HL-60/S4 treated with phorbol 12-myristate 13-acetate at 8.2 ng/mL for 4 days and 3 days (cell line): ENCODE data around the gene BLACAT1.

Source experiments
- in situ Hi-C: fragments of 300-500 bp; cut with MboI; formaldehyde crosslinking; loops from 2 replicates; pipeline ENCODE4 v1.15.0; 2022; ENCODE audit warnings: low sequenced_read_pairs

The BLACAT1 gene

DNA sequence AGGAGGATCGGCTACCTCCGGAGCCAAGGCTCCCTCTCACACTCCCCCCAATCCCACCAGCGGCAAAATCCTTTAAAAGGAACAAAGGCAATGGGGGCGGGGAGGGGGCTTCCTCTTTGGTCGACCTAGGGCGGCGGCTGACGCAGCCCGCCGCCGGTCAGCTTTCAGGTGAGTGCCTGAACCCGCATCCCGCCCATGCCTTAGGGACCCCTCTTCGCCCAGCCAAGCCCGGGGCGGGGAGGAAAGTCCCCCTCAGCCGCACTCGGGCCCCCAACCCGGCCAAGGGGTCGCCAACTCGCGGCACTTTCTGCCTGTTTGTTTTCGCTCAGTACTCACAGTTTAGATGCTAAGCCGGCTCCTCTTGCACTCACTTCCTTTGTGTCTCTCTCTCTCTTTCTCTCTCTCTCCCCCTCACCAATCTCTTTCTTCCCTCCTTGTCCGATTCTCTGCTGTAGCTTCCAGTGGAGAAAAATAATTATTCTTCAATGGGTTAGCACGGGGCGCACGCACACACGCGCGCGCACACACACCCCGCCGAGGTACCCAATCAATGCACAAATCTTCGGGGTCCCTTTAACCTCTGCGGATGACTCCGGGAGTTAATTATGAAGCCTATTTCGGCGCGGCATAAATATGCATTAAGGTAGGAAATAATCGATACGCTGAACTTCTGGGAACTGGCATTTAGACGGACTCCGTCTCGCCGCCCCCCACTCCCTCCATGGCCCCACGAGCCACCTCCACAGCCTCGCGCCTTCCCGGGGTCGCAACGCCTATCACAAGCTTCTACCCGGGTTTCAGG is at the start of gene BLACAT1:
Gene BLACAT1, minus strand, starts transcription at position 465 of the 802 bp plus-strand sequence.
- in situ Hi-C loops: no loop called here

- in situ Hi-C loops: no loop called here
Measured at GRCh38 chr1:205505076-205505729, 49.4 kb upstream of the BLACAT1 start.

GRCh38 chr1:205504311-205505075 is 48.6 kb upstream of the BLACAT1 start, which contains the start of gene CDK18:
Gene CDK18 (plus strand): TSS chr1:205504669. CDS start chr1:205523168, 18,499 bp downstream.
- in situ Hi-C loops: no loop called here

GRCh38 chr1:205502992-205503391 is 47.1 kb upstream of the BLACAT1 start:
- in situ Hi-C loops: no loop called here

- in situ Hi-C loops: no loop called here
Measured at GRCh38 chr1:205502111-205502810, 46.4 kb upstream of the BLACAT1 start.

- in situ Hi-C loops: no loop called here
Measured at GRCh38 chr1:205500240-205501233, 44.7 kb upstream of the BLACAT1 start.

DNA sequence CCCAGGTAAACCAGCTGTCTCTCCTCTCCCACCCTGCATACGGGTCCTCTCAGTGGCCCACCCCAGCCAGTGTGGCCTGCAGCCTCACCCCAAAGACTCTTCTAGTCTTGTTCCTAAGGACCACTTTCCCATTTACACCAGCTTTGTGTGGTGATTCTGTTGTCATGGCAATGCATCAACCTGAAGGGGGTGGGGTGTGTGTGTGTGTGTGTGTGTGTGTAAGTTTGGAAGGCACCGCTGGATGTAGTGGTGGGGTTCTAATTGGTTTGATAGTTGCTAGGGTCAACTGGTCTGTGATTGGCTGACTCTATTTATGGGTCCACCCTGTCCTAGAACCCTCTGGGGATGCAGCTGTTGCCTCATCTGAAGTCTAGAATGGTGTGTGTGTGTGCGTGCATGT is 43.9 kb upstream of the BLACAT1 start:
- in situ Hi-C loops: no loop called here

- in situ Hi-C loops: no loop called here
Measured at GRCh38 chr1:205497351-205497750, 41.5 kb upstream of the BLACAT1 start.

DNA sequence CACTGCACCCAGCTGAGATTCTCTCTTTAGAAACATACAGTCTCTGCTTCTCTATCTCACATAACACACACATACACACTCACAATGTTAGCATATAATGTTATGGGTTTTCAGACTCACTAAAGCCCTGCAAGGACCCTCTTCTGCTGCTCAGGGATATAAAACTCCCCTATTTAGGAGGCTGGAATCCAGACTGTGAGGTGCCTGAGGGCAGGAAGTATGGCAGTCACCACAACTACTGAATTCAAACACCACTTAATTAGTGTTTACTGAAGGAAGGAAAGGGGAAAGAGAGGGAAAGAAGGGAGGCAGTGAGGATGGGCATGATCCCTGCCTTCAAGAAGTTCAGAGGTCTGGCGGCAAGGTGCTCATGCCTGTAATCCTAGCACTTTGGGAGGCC is 40.8 kb upstream of the BLACAT1 start:
- in situ Hi-C loops: no loop called here

- in situ Hi-C loops: no loop called here
Measured at GRCh38 chr1:205495237-205495823, 39.5 kb upstream of the BLACAT1 start.

DNA sequence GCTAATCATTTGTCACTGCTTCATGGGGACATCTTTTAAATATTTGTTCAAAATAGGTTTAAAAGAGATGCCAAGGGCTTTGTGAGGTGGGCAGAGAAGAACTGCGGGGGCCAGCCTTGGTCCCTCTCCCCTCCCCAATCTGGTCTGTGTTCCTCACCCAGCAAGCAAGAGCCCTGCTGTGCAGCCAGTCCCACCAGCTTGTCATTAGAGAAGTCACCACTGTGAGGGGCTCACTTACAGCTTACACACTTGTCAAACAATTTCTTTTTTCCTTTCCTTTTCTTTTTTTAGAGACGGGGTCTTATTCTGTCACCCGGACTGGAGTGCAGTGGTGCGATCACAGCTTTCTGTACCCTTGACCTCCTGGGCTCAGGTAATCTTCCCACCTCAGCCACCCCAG is 38.3 kb upstream of the BLACAT1 start:
- in situ Hi-C loops: no loop called here

GRCh38 chr1:205493241-205494085 is 37.6 kb upstream of the BLACAT1 start:
- in situ Hi-C loops: no loop called here

DNA sequence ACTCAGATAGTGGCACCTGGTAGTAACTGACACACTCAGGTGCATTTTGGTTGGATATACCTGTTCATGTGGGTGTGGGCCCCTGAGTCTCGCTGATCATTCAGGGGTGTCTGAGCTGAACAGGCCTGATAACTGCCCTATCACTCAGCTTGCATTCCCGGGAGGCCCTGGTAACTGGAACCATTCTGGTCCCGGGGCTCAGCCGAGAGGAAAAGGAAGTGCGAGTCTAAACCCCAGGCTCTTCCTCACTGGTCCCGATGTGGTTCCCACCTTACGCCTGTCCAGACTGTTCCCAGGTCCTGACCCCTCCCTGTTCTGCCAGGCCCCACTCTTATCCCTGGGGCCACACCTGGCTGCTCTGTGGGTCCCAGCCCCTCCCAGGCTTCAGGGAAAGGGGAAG is 36.9 kb upstream of the BLACAT1 start:
- in situ Hi-C loops: no loop called here

- in situ Hi-C loops: no loop called here
Measured at GRCh38 chr1:205492201-205492667, 36.4 kb upstream of the BLACAT1 start.

DNA sequence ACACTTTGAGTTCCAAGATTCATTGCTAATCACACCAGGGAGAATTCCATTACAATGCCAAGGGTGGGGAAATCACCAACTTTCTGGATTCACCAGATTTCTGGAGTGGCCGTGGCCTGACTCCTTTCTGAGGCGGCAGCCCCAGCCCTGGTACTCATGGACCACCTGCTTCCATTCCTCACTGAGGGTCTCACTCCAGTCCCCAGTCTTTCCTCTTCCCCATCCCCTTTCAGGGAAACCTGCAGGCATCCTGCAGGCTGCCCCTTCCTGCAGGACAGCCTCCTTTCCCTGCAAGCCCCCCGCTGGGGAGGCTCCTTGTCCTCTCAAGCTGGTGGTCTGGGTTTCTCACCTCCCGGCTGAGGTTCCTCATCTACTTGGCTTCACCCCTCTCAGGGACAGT is 35.9 kb upstream of the BLACAT1 start:
- in situ Hi-C loops: no loop called here

DNA sequence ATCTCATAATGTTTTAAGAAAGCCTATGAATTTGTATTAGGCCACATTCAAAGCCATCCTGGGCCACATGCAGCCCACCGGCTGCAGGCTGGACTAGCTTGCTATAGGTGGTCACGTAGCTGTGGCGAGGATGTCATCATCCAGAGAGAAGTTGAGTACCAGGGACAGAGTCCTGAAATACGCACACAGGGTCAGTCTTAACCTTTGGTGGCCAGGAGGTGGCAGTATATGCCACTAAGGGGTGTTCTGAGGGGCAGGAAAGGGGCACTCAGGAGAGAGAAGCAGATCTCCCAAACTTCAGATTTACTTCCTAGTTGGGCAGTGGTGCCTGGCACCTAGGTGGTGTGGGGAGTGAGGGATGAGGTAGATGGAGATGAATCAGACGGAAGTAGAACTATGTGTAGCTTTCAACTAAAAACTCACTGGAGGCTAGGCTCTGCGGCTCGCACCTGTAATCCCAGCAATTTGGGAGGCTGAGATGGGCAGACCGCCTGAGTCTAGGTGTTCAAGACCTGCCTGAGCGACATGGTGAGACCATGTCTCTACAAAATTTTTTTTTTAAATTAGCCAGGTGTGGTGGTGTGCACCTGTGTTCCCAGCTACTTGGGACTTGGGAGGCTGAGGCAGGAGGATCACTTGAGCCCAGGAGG is 32.4 kb upstream of the BLACAT1 start:
- in situ Hi-C loops: loop anchor here (5.0 kb wide), 1 partner anchor 34 kb away; no protein-coding TSS in a partner anchor

DNA sequence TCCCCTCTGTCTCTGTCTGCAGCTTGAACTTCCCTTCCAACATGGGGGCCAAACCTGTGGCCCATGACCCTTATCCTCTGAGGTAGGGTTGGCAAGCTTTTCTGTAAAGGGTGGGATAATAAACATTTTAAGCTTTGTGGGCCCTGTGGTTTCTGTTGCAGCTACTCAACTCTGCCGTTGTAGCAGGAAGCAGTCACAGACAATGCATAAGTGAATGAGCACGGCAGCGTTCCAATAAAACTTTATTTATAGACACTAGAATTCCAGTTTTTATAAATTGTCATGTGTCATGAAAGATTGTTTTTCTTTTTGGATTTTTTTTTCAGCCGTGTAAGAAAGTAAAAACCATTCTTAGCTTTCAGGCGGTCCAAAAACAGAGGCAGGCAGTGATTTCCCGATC is 30.4 kb upstream of the BLACAT1 start:
- in situ Hi-C loops: loop anchor here (5.0 kb wide), 1 partner anchor 36 kb away; no protein-coding TSS in a partner anchor
